Chondrocyte (in vitro differentiated cells): ENCODE data around the gene CUL1. TPM values are rescaled to one million over a fixed set of nuclear protein-coding genes. Genes with fewer than 3 reads are reported as not detected.

Experiments used
- DNase-seq: peaks from one replicate; pipeline ENCODE4 v3.0.0; 2021; ENCODE audit warnings: mixed read lengths, low spot score
- H3K27ac Mint-ChIP-seq: one replicate; pipeline ENCODE4 v1.8.0; 2021; ENCODE audit warnings: mild to moderate bottlenecking, moderate library complexity, mixed read lengths; ENCODE audit not compliant: unreplicated experiment
- H3K27me3 Mint-ChIP-seq: 2 replicates; pipeline ENCODE4 v1.8.0; 2021; ENCODE audit warnings: low read depth, mixed read lengths
- H3K36me3 Mint-ChIP-seq: 2 replicates; pipeline ENCODE4 v1.8.0; 2021; ENCODE audit warnings: low read depth, mixed read lengths
- H3K4me1 Mint-ChIP-seq: 2 replicates; pipeline ENCODE4 v1.8.0; 2021; ENCODE audit warnings: low read depth, mild to moderate bottlenecking, mixed read lengths
- H3K4me3 Mint-ChIP-seq: one replicate; pipeline ENCODE4 v1.8.0; 2021; ENCODE audit warnings: mild to moderate bottlenecking, moderate library complexity, mixed read lengths; ENCODE audit not compliant: unreplicated experiment
- H3K9me3 Mint-ChIP-seq: 2 replicates; pipeline ENCODE4 v1.8.0; 2021; ENCODE audit warnings: low read depth, mixed read lengths
- total RNA-seq: library from RNA; stranded (reverse); gene quantifications from 3 replicates; pipeline ENCODE4 v1.2.1, GENCODE V29; 2021
- TF ChIP-seq, protein P1 (sequence below): fragments of 200-600 bp; sonication (generic); IDR thresholded peaks from 2 replicates; pipeline ENCODE4 v1.5.0; 2021; ENCODE audit warnings: antibody characterized with exemption, mild to moderate bottlenecking, moderate library complexity

CUL1 gene
- total RNA-seq, 1 donor from 2014 or later, result 41.1 TPM

DNA sequence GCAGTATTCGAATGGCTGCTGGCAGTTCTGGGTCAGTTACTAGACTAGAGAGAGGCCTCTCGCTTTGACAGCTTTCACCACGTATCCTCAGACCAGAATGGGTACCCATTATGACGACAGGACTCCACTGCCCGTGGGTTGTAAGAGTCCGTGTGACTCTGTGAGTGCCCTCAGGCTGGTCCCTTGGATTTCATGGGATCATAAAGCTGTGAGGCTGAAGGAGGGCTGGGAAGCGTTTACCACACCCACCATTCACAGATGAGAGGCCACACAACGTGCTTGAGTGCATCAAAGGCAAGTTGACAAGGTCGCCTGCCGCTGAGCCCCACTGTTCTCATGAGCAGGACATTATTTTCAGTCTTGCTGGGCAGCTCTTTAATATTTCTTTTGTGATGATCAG is 98.1 kb downstream of the CUL1 start:
- Mint-ChIP-seq H3K4me1 (no peaks in the 10 kb centered on the region), H3K4me3 (no peak overlapping the region), H3K27ac (no peak overlapping the region), H3K27me3 (no peaks in the 10 kb centered on the region), H3K36me3 (peaks cover 56% of the 10 kb centered on the region), H3K9me3 (peaks cover 9% of the 10 kb centered on the region)
- DNase-seq, result no peak
- TF ChIP-seq, protein P1, sequence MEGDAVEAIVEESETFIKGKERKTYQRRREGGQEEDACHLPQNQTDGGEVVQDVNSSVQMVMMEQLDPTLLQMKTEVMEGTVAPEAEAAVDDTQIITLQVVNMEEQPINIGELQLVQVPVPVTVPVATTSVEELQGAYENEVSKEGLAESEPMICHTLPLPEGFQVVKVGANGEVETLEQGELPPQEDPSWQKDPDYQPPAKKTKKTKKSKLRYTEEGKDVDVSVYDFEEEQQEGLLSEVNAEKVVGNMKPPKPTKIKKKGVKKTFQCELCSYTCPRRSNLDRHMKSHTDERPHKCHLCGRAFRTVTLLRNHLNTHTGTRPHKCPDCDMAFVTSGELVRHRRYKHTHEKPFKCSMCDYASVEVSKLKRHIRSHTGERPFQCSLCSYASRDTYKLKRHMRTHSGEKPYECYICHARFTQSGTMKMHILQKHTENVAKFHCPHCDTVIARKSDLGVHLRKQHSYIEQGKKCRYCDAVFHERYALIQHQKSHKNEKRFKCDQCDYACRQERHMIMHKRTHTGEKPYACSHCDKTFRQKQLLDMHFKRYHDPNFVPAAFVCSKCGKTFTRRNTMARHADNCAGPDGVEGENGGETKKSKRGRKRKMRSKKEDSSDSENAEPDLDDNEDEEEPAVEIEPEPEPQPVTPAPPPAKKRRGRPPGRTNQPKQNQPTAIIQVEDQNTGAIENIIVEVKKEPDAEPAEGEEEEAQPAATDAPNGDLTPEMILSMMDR, result no peak

DNA sequence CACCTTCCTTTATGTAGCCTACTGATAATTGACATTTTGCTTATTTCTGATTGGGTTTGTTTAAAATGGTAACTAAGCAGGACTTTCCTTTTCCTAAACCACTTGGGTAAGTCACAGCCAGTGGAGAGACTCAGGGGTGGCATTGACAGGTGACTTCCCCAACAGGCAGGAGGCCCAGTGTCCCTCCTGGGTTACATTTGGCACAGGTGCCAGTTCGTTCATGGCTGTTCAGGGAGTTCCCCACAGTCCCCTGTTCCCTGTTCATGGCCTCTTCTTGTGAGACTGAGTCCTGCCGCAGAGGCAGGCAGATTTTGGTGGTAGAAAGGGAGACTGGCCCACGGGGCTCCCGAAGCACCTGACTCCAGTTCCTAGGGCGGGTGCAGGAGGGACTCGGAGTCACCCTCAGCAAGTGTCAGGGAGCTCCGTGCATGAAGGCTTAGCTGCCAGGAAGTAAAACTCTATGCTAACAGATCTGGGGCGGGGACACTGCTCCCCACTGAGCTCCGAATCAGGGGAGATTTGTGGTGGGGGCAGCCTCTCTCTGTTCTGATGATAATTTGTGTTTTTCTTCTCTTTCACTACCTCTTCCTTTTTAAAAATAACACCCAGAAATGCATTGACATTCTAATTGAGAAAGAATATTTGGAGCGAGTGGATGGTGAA is 101.3 kb downstream of the CUL1 start:
- H3K4me3 Mint-ChIP-seq, result no peak overlapping the region

DNA sequence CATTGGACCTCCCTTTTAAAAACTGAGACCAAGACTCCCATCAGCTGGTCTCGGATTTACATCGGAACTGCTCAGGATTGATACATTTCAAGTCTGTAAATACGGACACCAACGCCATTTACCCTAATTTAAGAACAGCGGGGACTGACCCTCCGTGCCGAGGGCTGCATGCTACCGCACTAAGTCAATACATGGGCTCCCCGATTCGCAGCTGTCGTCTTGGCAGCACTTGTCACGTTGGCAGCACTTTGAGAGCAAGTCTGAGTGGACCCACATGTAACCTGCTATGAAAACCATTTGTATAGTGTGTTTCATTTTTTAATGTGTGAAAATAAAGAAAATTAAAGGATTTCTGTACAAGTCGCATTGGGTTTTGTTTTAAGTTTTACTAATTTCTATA is 102.0 kb downstream of the CUL1 start:
- no peak for DNase-seq
- peaks cover 40% of the 10 kb centered on the region for H3K36me3 Mint-ChIP-seq
- H3K27ac Mint-ChIP-seq, result no peak overlapping the region
- H3K4me3 Mint-ChIP-seq, result no peak overlapping the region
- TF ChIP-seq, protein P1, result no peak
- no peaks in the 10 kb centered on the region for H3K4me1 Mint-ChIP-seq
- no peaks in the 10 kb centered on the region for H3K27me3 Mint-ChIP-seq
- H3K9me3 Mint-ChIP-seq, result no peaks in the 10 kb centered on the region

More for the DNA sequence above, 101.3 kb downstream of the CUL1 start:
- H3K9me3 Mint-ChIP-seq, result no peaks in the 10 kb centered on the region
- no peaks in the 10 kb centered on the region for H3K27me3 Mint-ChIP-seq
- no peak overlapping the region for H3K27ac Mint-ChIP-seq
- H3K4me1 Mint-ChIP-seq, result no peaks in the 10 kb centered on the region
- H3K36me3 Mint-ChIP-seq, result peaks cover 40% of the 10 kb centered on the region
- DNase-seq, result no peak
- TF ChIP-seq, protein P1, result no peak

DNA sequence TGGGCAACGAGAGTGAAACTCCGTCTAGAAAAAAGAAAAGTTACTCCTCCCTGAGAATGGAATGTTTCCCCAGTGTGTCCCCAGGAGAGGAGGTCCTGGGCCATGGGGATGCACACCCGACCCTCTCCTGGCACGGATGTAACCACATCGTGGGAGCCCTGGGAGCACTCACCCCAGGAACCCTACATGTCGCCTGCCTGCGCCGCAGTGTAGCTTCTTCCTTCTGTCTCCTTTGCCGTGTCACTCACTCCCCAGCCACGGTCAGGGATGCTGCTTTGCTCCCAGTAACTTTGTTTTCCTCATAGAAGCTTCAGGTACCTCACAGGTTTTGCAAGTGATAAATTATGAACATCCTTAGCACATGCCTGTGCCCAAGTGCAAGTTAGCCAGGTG is 103.4 kb downstream of the CUL1 start:
- Mint-ChIP-seq H3K36me3 (peaks cover 38% of the 10 kb centered on the region), H3K4me1 (no peaks in the 10 kb centered on the region), H3K9me3 (no peaks in the 10 kb centered on the region), H3K27ac (no peak overlapping the region), H3K4me3 (no peak overlapping the region), H3K27me3 (no peaks in the 10 kb centered on the region)
- no peak for DNase-seq
- TF ChIP-seq, protein P1, result no peak

DNA sequence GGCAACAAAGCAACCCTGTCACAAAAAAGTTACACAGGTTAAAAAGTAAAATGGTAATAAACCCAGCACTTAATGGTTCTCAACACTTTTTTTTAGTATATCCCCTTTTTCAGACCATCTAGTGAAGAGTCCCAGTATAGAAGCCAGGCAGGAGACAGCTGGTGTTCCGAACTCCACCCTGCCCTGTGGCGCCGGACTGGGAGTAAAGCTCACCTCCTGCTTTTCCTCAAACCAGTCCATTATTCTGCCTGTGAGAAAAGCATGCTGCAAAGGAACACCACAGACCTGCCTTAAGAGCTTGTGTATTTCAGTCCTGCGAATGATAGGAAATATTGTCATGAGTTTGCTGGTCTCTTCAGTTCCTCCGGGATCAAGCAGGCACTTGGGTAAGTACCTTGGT is 104.4 kb downstream of the CUL1 start:
- H3K27ac Mint-ChIP-seq, result no peak overlapping the region
- H3K27me3 Mint-ChIP-seq, result no peaks in the 10 kb centered on the region
- H3K4me1 Mint-ChIP-seq, result no peaks in the 10 kb centered on the region
- DNase-seq, result no peak
- H3K4me3 Mint-ChIP-seq, result no peak overlapping the region
- H3K9me3 Mint-ChIP-seq, result no peaks in the 10 kb centered on the region
- TF ChIP-seq, protein P1, result no peak
- peaks cover 39% of the 10 kb centered on the region for H3K36me3 Mint-ChIP-seq
